ENCODE data around the gene FARP2. TPM values are rescaled to one million over a fixed set of nuclear protein-coding genes. Genes with fewer than 3 reads are reported as not detected.
"Not testable (repeated sequence)": the region's sequence is repeated elsewhere in the genome, so short reads cannot be mapped to it uniquely, and the experiment has no call there.

The FARP2 gene
- total RNA-seq, 1 donor from 2014 or later, result 63.6 TPM

GRCh38 chr2:241519669-241520068 is 163.6 kb downstream of the FARP2 start:
- H3K27me3 Mint-ChIP-seq, result peaks cover 2% of the 10 kb centered on the region
- no peaks in the 10 kb centered on the region for H3K36me3 Mint-ChIP-seq (ENCODE audit: insufficient read depth)
- DNase-seq (ENCODE audit: low spot score, unreplicated experiment), result no peak
- H3K4me1 Mint-ChIP-seq (ENCODE audit: low read depth), result no peaks in the 10 kb centered on the region
- H3K9me3 Mint-ChIP-seq (ENCODE audit: low read depth), result peaks cover 12% of the 10 kb centered on the region
- H3K27ac Mint-ChIP-seq, result no peak overlapping the region
- H3K4me3 Mint-ChIP-seq (ENCODE audit: low read depth), result no peak overlapping the region
- TF ChIP-seq CTCF (IDR thresholded peaks at IDR 0.05; ENCODE audit: unreplicated experiment), result no peak

- DNase-seq (ENCODE audit: low spot score, unreplicated experiment), result no peak
- H3K4me1 Mint-ChIP-seq (ENCODE audit: low read depth), result no peaks in the 10 kb centered on the region
- peaks cover 14% of the 10 kb centered on the region for H3K9me3 Mint-ChIP-seq (ENCODE audit: low read depth)
- TF ChIP-seq CTCF (IDR thresholded peaks at IDR 0.05; ENCODE audit: unreplicated experiment), result no peak
- H3K27ac Mint-ChIP-seq, result no peak overlapping the region
- H3K4me3 Mint-ChIP-seq (ENCODE audit: low read depth), result no peak overlapping the region
- peaks cover 2% of the 10 kb centered on the region for H3K27me3 Mint-ChIP-seq
- H3K36me3 Mint-ChIP-seq (ENCODE audit: insufficient read depth), result no peaks in the 10 kb centered on the region
Measured at GRCh38 chr2:241522477-241522876, 166.4 kb downstream of the FARP2 start.

- Mint-ChIP-seq H3K9me3 (ENCODE audit: low read depth) (peaks cover 13% of the 10 kb centered on the region), H3K27me3 (peaks cover 12% of the 10 kb centered on the region)
- not testable (repeated sequence) for H3K4me3 Mint-ChIP-seq (ENCODE audit: low read depth); H3K4me1 Mint-ChIP-seq (ENCODE audit: low read depth); H3K27ac Mint-ChIP-seq; H3K36me3 Mint-ChIP-seq (ENCODE audit: insufficient read depth); DNase-seq (ENCODE audit: low spot score, unreplicated experiment)
Measured at GRCh38 chr2:241525818-241526780, 170.0 kb downstream of the FARP2 start.

GRCh38 chr2:241530571-241530970 is 174.5 kb downstream of the FARP2 start:
- peaks cover 24% of the 10 kb centered on the region for H3K27me3 Mint-ChIP-seq
- no peaks in the 10 kb centered on the region for H3K36me3 Mint-ChIP-seq (ENCODE audit: insufficient read depth)
- peaks cover 3% of the 10 kb centered on the region for H3K9me3 Mint-ChIP-seq (ENCODE audit: low read depth)
- no peak for TF ChIP-seq CTCF (IDR thresholded peaks at IDR 0.05; ENCODE audit: unreplicated experiment)
- no peak for DNase-seq (ENCODE audit: low spot score, unreplicated experiment)
- no peaks in the 10 kb centered on the region for H3K4me1 Mint-ChIP-seq (ENCODE audit: low read depth)
- no peak overlapping the region for H3K27ac Mint-ChIP-seq
- no peak overlapping the region for H3K4me3 Mint-ChIP-seq (ENCODE audit: low read depth)

GRCh38 chr2:241531161-241531722 is 175.2 kb downstream of the FARP2 start:
- Mint-ChIP-seq H3K27me3 (peaks cover 24% of the 10 kb centered on the region), H3K9me3 (ENCODE audit: low read depth) (peaks cover under 1% of the 10 kb centered on the region), H3K4me1 (ENCODE audit: low read depth) (peaks cover 4% of the 10 kb centered on the region), H3K4me3 (ENCODE audit: low read depth) (no peak overlapping the region), H3K27ac (no peak overlapping the region), H3K36me3 (ENCODE audit: insufficient read depth) (no peaks in the 10 kb centered on the region)
- no peak for TF ChIP-seq CTCF (IDR thresholded peaks at IDR 0.05; ENCODE audit: unreplicated experiment)
- DNase-seq (ENCODE audit: low spot score, unreplicated experiment), result no peak
